A549 (cell line): ENCODE results near the gene SLC30A3. TPM values are rescaled to one million over a fixed set of nuclear protein-coding genes. Genes with fewer than 3 reads are reported as not detected.

Experiments
- ATAC-seq, 2 experiments: fragments of 200-7000 bp in 1 of 2; fragments of >200 bp in 1 of 2; cut with Nextera tagmentation in 1 of 2; cut with Tn5 transposase in 1 of 2; 3 replicates each; pipeline versions ENCODE4 v1.8.0 to v1.9.1; 2018 to 2020; ENCODE audit warnings: mild to moderate bottlenecking in 1 of 2, moderate library complexity in 1 of 2
- CTCF ChIA-PET: fragments of 300-600 bp; sonication (Branson Sonifier 250); formaldehyde crosslinking; extraction: SDS; loops from one replicate; lab custom pipeline; 2021; ENCODE audit warnings: antibody characterized with exemption, inconsistent platforms; lab: Yijun Ruan, JAX
- POLR2A ChIA-PET: fragments of 350-600 bp; formaldehyde crosslinking; extraction: SDS; loops from one replicate; lab custom pipeline; 2021; ENCODE audit warnings: antibody characterized with exemption, inconsistent platforms; lab: Yijun Ruan, JAX
- DNase-seq, 2 experiments: peaks; one replicate each; pipeline versions ENCODE4 v3.0.0 to v3.0.0-alpha.2; 2011 to 2016; ENCODE audit warnings: low read depth in 1 of 2, low spot score in 1 of 2
- FAIRE-seq: peaks from 2 replicates; lab custom pipeline; 2011; peaks lifted over from hg19 to GRCh38; lab: Jason Lieb, UNC
- H3K27ac ChIP-seq, 2 experiments: fragments of >200 bp; sonication (Bioruptor Twin); formaldehyde crosslinking; 3 replicates each; pipeline ENCODE4 v1.5.1; 2016 to 2017
- H3K4me1 ChIP-seq: fragments of >200 bp; sonication (Bioruptor Twin); formaldehyde crosslinking; 3 replicates; pipeline ENCODE4 v1.6.1; 2016
- H3K4me2 ChIP-seq: fragments of >200 bp; sonication (Bioruptor Twin); formaldehyde crosslinking; 3 replicates; pipeline ENCODE4 v1.6.1; 2016
- H3K4me3 ChIP-seq: fragments of >200 bp; sonication (Bioruptor Twin); formaldehyde crosslinking; 3 replicates; pipeline ENCODE4 v1.5.1; 2016
- H3K9me3 ChIP-seq: fragments of >200 bp; sonication (Bioruptor Twin); formaldehyde crosslinking; 3 replicates; pipeline ENCODE4 v1.6.1; 2016
- ATOH8 ChIP-seq: fragments of 250-450 bp; sonication (Bioruptor Pico); IDR thresholded peaks from 2 replicates; pipeline ENCODE4 v1.5.0; 2020; ENCODE audit warnings: low read depth, mild to moderate bottlenecking, moderate library complexity
- CBX2 ChIP-seq: fragments of 200-600 bp; sonication (generic); IDR thresholded peaks from 2 replicates; pipeline ENCODE4 v1.6.1; 2016; ENCODE audit warnings: low read depth, mild to moderate bottlenecking, borderline replicate concordance
- CBX8 ChIP-seq: fragments of 200-600 bp; sonication (generic); IDR thresholded peaks from 2 replicates; pipeline ENCODE4 v1.6.1; 2016
- CTCF ChIP-seq: fragments of >200 bp; sonication (Bioruptor Twin); formaldehyde crosslinking; IDR thresholded peaks from 3 replicates; pipeline ENCODE4 v1.5.1; 2016
- EHMT2 ChIP-seq: fragments of 200-600 bp; sonication (generic); IDR thresholded peaks from 2 replicates; pipeline ENCODE4 v1.6.1; 2016; ENCODE audit warnings: antibody characterized with exemption, low read depth, mild to moderate bottlenecking, moderate library complexity
- FOXS1 ChIP-seq: fragments of 250-450 bp; sonication (Bioruptor Pico); IDR thresholded peaks from 2 replicates; pipeline ENCODE4 v1.5.0; 2020; ENCODE audit warnings: mild to moderate bottlenecking, moderate library complexity
- GATA3 ChIP-seq: IDR thresholded peaks from 2 replicates; pipeline ENCODE4 v1.6.1; 2012; ENCODE audit warnings: borderline replicate concordance
- HEYL ChIP-seq: fragments of 250-450 bp; sonication (Bioruptor Pico); IDR thresholded peaks from 2 replicates; pipeline ENCODE4 v1.8.0; 2021; ENCODE audit warnings: mild to moderate bottlenecking, moderate library complexity
- HOXB13 ChIP-seq: fragments of 250-450 bp; sonication (Bioruptor Pico); IDR thresholded peaks from 2 replicates; pipeline ENCODE4 v1.5.0; 2020; ENCODE audit warnings: low read depth, mild to moderate bottlenecking, moderate library complexity
- JUN ChIP-seq, 2 experiments: fragments of >200 bp; sonication (Bioruptor Twin); formaldehyde crosslinking; IDR thresholded peaks; 2 replicates in 1 of 2; 3 replicates in 1 of 2; pipeline ENCODE4 v1.6.1; 2016 to 2017
- MAFK ChIP-seq: fragments of 450-650 bp; IDR thresholded peaks from 2 replicates; pipeline ENCODE4 v1.6.1; 2014; ENCODE audit not compliant: partially characterized antibody
- MYC ChIP-seq: IDR thresholded peaks from 2 replicates; pipeline ENCODE4 v1.6.1; 2012; ENCODE audit warnings: mild to moderate bottlenecking, inconsistent platforms, low read length, improper control_type of control experiment, borderline replicate concordance
- NPAS2 ChIP-seq: fragments of 250-450 bp; sonication (Bioruptor Pico); IDR thresholded peaks from 2 replicates; pipeline ENCODE4 v1.8.0; 2022; ENCODE audit warnings: mild to moderate bottlenecking, moderate library complexity, borderline replicate concordance
- NR3C1 ChIP-seq: fragments of >200 bp; sonication (Bioruptor Twin); formaldehyde crosslinking; IDR thresholded peaks from 3 replicates; pipeline ENCODE4 v1.6.1; 2017
- PBX3 ChIP-seq: IDR thresholded peaks from 2 replicates; pipeline ENCODE4 v1.6.1; 2012
- PHF8 ChIP-seq: fragments of 200-600 bp; sonication (generic); IDR thresholded peaks from 2 replicates; pipeline ENCODE4 v1.6.1; 2016; ENCODE audit warnings: low read depth, mild to moderate bottlenecking, antibody characterized with exemption, moderate library complexity, borderline replicate concordance
- POLR2A ChIP-seq: IDR thresholded peaks from 2 replicates; pipeline ENCODE4 v1.6.1; 2012; ENCODE audit warnings: mild to moderate bottlenecking, low read length
- RAD21 ChIP-seq, 2 experiments: fragments of >200 bp in 1 of 2; sonication (Bioruptor Twin) in 1 of 2; formaldehyde crosslinking in 1 of 2; IDR thresholded peaks in 1 of 2; conservative IDR thresholded peaks in 1 of 2; 2 replicates in 1 of 2; 3 replicates in 1 of 2; pipeline ENCODE4 v1.6.1; 2012 to 2018; ENCODE audit warnings: inconsistent platforms in 1 of 2
- RARB ChIP-seq: fragments of 250-450 bp; sonication (Bioruptor Pico); IDR thresholded peaks from 2 replicates; pipeline ENCODE4 v1.8.0; 2021; ENCODE audit warnings: mild to moderate bottlenecking, moderate library complexity
- RFX5 ChIP-seq: fragments of 450-650 bp; IDR thresholded peaks from 2 replicates; pipeline ENCODE4 v1.7.1; 2014; ENCODE audit warnings: antibody characterized with exemption, mild to moderate bottlenecking, moderate library complexity
- RNF2 ChIP-seq: fragments of 200-600 bp; sonication (generic); IDR thresholded peaks from 2 replicates; pipeline ENCODE4 v1.6.1; 2016; ENCODE audit warnings: low read depth, mild to moderate bottlenecking, antibody characterized with exemption, moderate library complexity, borderline replicate concordance
- SREBF2 ChIP-seq: fragments of 450-650 bp; IDR thresholded peaks from 2 replicates; pipeline ENCODE4 v1.6.1; 2014; ENCODE audit warnings: mild to moderate bottlenecking, moderate library complexity
- ZFP36 ChIP-seq: fragments of 450-650 bp; IDR thresholded peaks from 2 replicates; pipeline ENCODE4 v1.6.1; 2014; ENCODE audit warnings: borderline replicate concordance; ENCODE audit not compliant: partially characterized antibody
- ZSCAN20 ChIP-seq: fragments of 250-450 bp; sonication (Bioruptor Pico); IDR thresholded peaks from 2 replicates; pipeline ENCODE4 v1.8.0; 2022; ENCODE audit warnings: mild to moderate bottlenecking, moderate library complexity
- WGBS: methylation state at CpG from one replicate; pipeline ENCODE4 v1.1.6; 2017; ENCODE audit errors: missing lambda C conversion rate; 5-methylcytosine and 5-hydroxymethylcytosine counted together
- polyA plus RNA-seq, 4 experiments: library from polyadenylated mRNA; depleted of rRNA in 3 of 4; stranded (reverse); fragments of >200 nt; fragmentation: RNase III in 1 of 4; extraction: RNeasy Plus Mini Kit Qiagen cat#74134 plus additional on column Dnase treatment in 1 of 4; gene quantifications; 2 replicates in 3 of 4; 3 replicates in 1 of 4; pipeline ENCODE4 v1.2.3, GENCODE V29; 2011 to 2017
- TF ChIP-seq, protein P1 (sequence below): IDR thresholded peaks from 2 replicates; pipeline ENCODE4 v1.6.1; 2012; ENCODE audit warnings: low read depth, borderline replicate concordance

Gene SLC30A3
- polyA plus RNA-seq, 2 of the 4 experiments (the other 2 are of a cell fraction): 0.90 to 1.9 TPM

- no peak for ATAC-seq
- Histone ChIP-seq H3K9me3 (no peaks in the 10 kb centered on the region), H3K4me2 (no peak overlapping the region), H3K4me3 (no peak overlapping the region), H3K4me1 (peaks cover 36% of the 10 kb centered on the region), H3K27ac (no peak overlapping the region; a peak in 1 of 6 replicates)
- no peak for FAIRE-seq
- no peak for DNase-seq
- WGBS: 78% methylated on average over 8 of the region's 8 CpGs
- CTCF ChIA-PET: interaction anchor here (1.2 to 20.5 kb wide), 5 partner anchors 8 to 196 kb away, joined by 3 to 394 read pairs (median 124); partner anchors contain the start of genes DNAJC5G, SLC30A3 and TRIM54
- POLR2A ChIA-PET: interaction anchor here (0.9 kb wide), 1 partner anchor 11 kb away, joined by 5 read pairs; no protein-coding TSS in a partner anchor
- TF ChIP-seq RFX5: no peak
- TF ChIP-seq FOXS1 (CRISPR knock-in tag): no peak
Measured at GRCh38 chr2:27294928-27295327, 32.1 kb upstream of the SLC30A3 start.

DNA sequence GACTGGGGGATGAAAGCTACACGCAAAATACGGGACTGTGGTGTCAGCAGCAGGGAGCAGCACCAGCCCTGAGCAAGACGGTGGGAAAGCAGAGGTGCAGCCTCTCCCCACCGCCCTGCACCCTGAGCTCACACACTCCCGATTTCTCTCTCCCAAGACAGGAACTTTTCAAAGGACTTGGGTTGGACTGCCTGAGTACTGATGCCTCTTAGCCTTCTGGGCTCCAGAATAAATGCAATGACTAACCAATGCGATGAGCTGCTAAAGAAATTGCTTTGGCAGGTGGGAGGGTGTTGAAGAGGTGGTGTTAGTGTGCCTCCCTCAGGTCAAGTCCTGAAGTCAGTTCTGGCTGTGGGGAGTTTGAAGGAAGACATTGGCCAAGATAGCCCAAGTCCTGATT, 29.0 kb upstream of the SLC30A3 start:
- CTCF ChIA-PET: interaction anchor here (0.8 to 20.5 kb wide), 20 partner anchors 11 to 330 kb away, joined by 3 to 394 read pairs (median 4); partner anchors contain the start of genes DNAJC5G, MPV17, SLC30A3 and TRIM54
- ATAC-seq (peak; percentile 77 to 79), DNase-seq (peak; percentile 36 to 66), FAIRE-seq (no peak)
- TF ChIP-seq POLR2A: no peak
- TF ChIP-seq RAD21 (conservative IDR thresholded peaks at IDR 0.05 in 1 of 2, IDR thresholded peaks at IDR 0.05 in 1 of 2): peak; percentile 57 to 68
- peak; percentile 36 for TF ChIP-seq CTCF
- POLR2A ChIA-PET: no interaction called here
- H3K4me1 ChIP-seq: peaks cover 36% of the 10 kb centered on the region
- H3K27ac ChIP-seq: peak overlapping the region; percentile 19 to 49; a peak in 4 of 6 replicates
- WGBS: 80% methylated on average over 6 of the region's 6 CpGs
- H3K4me3 ChIP-seq: no peak overlapping the region
- H3K4me2 ChIP-seq: peak overlapping the region; percentile 54; the same call in 2 of the 3 replicates
- no peaks in the 10 kb centered on the region for H3K9me3 ChIP-seq

GRCh38 chr2:27290549-27290948, 27.7 kb upstream of the SLC30A3 start:
- FAIRE-seq: no peak
- CTCF ChIA-PET: interaction anchor here (0.6 to 20.5 kb wide), 9 partner anchors 8 to 329 kb away, joined by 3 to 394 read pairs (median 13); partner anchors contain the start of genes DNAJC5G, SLC30A3 and TRIM54

GRCh38 chr2:27288610-27289009, 25.8 kb upstream of the SLC30A3 start:
- 58% methylated on average over 3 of the region's 3 CpGs for WGBS
- TF ChIP-seq RARB (CRISPR knock-in tag) (no peak), EHMT2 (no peak), NPAS2 (CRISPR knock-in tag) (no peak), JUN (IDR thresholded peaks at IDR 0.05) (no peak), RNF2 (no peak), PBX3 (no peak), ZSCAN20 (no peak), ATOH8 (no peak)
- TF ChIP-seq, protein P1, sequence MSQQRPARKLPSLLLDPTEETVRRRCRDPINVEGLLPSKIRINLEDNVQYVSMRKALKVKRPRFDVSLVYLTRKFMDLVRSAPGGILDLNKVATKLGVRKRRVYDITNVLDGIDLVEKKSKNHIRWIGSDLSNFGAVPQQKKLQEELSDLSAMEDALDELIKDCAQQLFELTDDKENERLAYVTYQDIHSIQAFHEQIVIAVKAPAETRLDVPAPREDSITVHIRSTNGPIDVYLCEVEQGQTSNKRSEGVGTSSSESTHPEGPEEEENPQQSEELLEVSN: no peak

More at GRCh38 chr2:27290549-27290948, 27.7 kb upstream of the SLC30A3 start:
- no peak for DNase-seq
- Histone ChIP-seq H3K4me2 (no peak overlapping the region), H3K4me3 (no peak overlapping the region), H3K9me3 (no peaks in the 10 kb centered on the region), H3K4me1 (peaks cover 36% of the 10 kb centered on the region), H3K27ac (no peak overlapping the region)
- POLR2A ChIA-PET: no interaction called here
- TF ChIP-seq POLR2A: no peak
- no peak for TF ChIP-seq SREBF2
- TF ChIP-seq HEYL (CRISPR knock-in tag): no peak
- TF ChIP-seq PHF8: no peak
- no peak for TF ChIP-seq PBX3
- TF ChIP-seq RARB (CRISPR knock-in tag): no peak
- TF ChIP-seq, protein P1: no peak
- no peak for TF ChIP-seq HOXB13 (CRISPR knock-in tag)
- TF ChIP-seq CBX2: no peak
- no peak for TF ChIP-seq CBX8
- no peak for TF ChIP-seq GATA3
- TF ChIP-seq MAFK: no peak
- no peak for TF ChIP-seq MYC
- TF ChIP-seq NR3C1: no peak
- no peak for TF ChIP-seq JUN (IDR thresholded peaks at IDR 0.05)
- no peak for TF ChIP-seq ZFP36
- TF ChIP-seq RNF2: no peak
- no peak for ATAC-seq
- 96% methylated on average over 5 of the region's 5 CpGs for WGBS

More at GRCh38 chr2:27288610-27289009, 25.8 kb upstream of the SLC30A3 start:
- POLR2A ChIA-PET: no interaction called here
- ATAC-seq (no peak), FAIRE-seq (peak; percentile 28), DNase-seq (no peak)
- H3K27ac ChIP-seq: no peak overlapping the region
- no peaks in the 10 kb centered on the region for H3K9me3 ChIP-seq
- H3K4me2 ChIP-seq: no peak overlapping the region
- CTCF ChIA-PET: interaction anchor here (0.9 to 20.5 kb wide), 9 partner anchors 8 to 320 kb away, joined by 3 to 394 read pairs (median 4); partner anchors contain the start of genes DNAJC5G, KHK, SLC30A3 and TRIM54
- peaks cover 23% of the 10 kb centered on the region for H3K4me1 ChIP-seq
- H3K4me3 ChIP-seq: no peak overlapping the region
